Endothelial cell (in vitro differentiated cells): Measurements from ENCODE around the gene IFNA16. TPM values are rescaled to one million over a fixed set of nuclear protein-coding genes. Genes with fewer than 3 reads are reported as not detected.
"Not testable (repeated sequence)": the region's sequence is repeated elsewhere in the genome, so short reads cannot be mapped to it uniquely, and the experiment has no call there.

Experiments used
- DNase-seq: peaks from one replicate; pipeline ENCODE4 v3.0.0; 2021; ENCODE audit warnings: low spot score
- H3K27ac Mint-ChIP-seq: one replicate; pipeline ENCODE4 v1.8.0; 2021; ENCODE audit warnings: mixed read lengths, inconsistent platforms; ENCODE audit not compliant: unreplicated experiment
- H3K27me3 Mint-ChIP-seq: one replicate; pipeline ENCODE4 v1.8.0; 2021; ENCODE audit warnings: mild to moderate bottlenecking, moderate library complexity, mixed read lengths, inconsistent platforms; ENCODE audit not compliant: unreplicated experiment
- H3K36me3 Mint-ChIP-seq: one replicate; pipeline ENCODE4 v1.8.0; 2021; ENCODE audit warnings: mild to moderate bottlenecking, low read depth, mixed read lengths, inconsistent platforms; ENCODE audit not compliant: unreplicated experiment
- H3K4me1 Mint-ChIP-seq: one replicate; pipeline ENCODE4 v1.8.0; 2021; ENCODE audit warnings: mild to moderate bottlenecking, mixed read lengths, inconsistent platforms; ENCODE audit not compliant: unreplicated experiment
- H3K4me3 Mint-ChIP-seq: one replicate; pipeline ENCODE4 v1.8.0; 2021; ENCODE audit warnings: mild to moderate bottlenecking, mixed read lengths, inconsistent platforms; ENCODE audit not compliant: unreplicated experiment
- H3K9me3 Mint-ChIP-seq: one replicate; pipeline ENCODE4 v1.8.0; 2021; ENCODE audit warnings: mixed read lengths, inconsistent platforms; ENCODE audit not compliant: unreplicated experiment
- CTCF ChIP-seq: fragments of 200-600 bp; sonication (generic); IDR thresholded peaks from one replicate; pipeline ENCODE4 v1.5.0; 2021; ENCODE audit warnings: antibody characterized with exemption; ENCODE audit not compliant: unreplicated experiment
- long read RNA-seq: library from polyadenylated mRNA; unstranded; transcript quantifications from one replicate; pipeline ENCODE4 v2.0.0, GENCODE V29; 2020; ENCODE audit not compliant: unreplicated experiment
- total RNA-seq: library from RNA; stranded (reverse); fragmentation: NEBNext Ultra II Directional; extraction: Animal tissue kit (Norgen Biotek cat#: 25700); gene quantifications from one replicate; pipeline ENCODE4 v1.2.1, GENCODE V29; 2021; ENCODE audit not compliant: unreplicated experiment

The IFNA16 gene
- not detected for total RNA-seq
- long read RNA-seq: 0 reads

- H3K4me1 Mint-ChIP-seq, H3K27ac Mint-ChIP-seq, DNase-seq, H3K36me3 Mint-ChIP-seq, H3K4me3 Mint-ChIP-seq, H3K9me3 Mint-ChIP-seq, H3K27me3 Mint-ChIP-seq: not testable (repeated sequence)
Observed at GRCh38 chr9:21217211-21217610, at the start of gene IFNA16. TSS of gene IFNA16 (minus strand) at chr9:21217311. CDS start at chr9:21217305, 6 bp downstream.

GRCh38 chr9:21265421-21266189 lies 48.5 kb upstream of the IFNA16 start:
- Mint-ChIP-seq H3K36me3 (no peaks in the 10 kb centered on the region), H3K4me3 (no peak overlapping the region), H3K27me3 (peaks cover 1% of the 10 kb centered on the region), H3K9me3 (no peaks in the 10 kb centered on the region), H3K27ac (no peak overlapping the region), H3K4me1 (peaks cover 3% of the 10 kb centered on the region)
- TF ChIP-seq CTCF: no peak
- DNase-seq: no peak

GRCh38 chr9:21255538-21256212 lies 38.6 kb upstream of the IFNA16 start:
- Mint-ChIP-seq H3K27me3 (no peaks in the 10 kb centered on the region), H3K27ac (no peak overlapping the region), H3K4me1 (peaks cover 3% of the 10 kb centered on the region), H3K4me3 (no peak overlapping the region), H3K9me3 (no peaks in the 10 kb centered on the region), H3K36me3 (no peaks in the 10 kb centered on the region)
- no peak for DNase-seq
- no peak for TF ChIP-seq CTCF

GRCh38 chr9:21252721-21253547 lies 35.8 kb upstream of the IFNA16 start:
- H3K4me3 Mint-ChIP-seq: no peak overlapping the region
- no peaks in the 10 kb centered on the region for H3K27me3 Mint-ChIP-seq
- peaks cover 3% of the 10 kb centered on the region for H3K4me1 Mint-ChIP-seq
- H3K27ac Mint-ChIP-seq: peak overlapping the region; percentile 38
- peak; percentile 67 for TF ChIP-seq CTCF
- no peaks in the 10 kb centered on the region for H3K36me3 Mint-ChIP-seq
- H3K9me3 Mint-ChIP-seq: no peaks in the 10 kb centered on the region
- DNase-seq: peak; percentile 50

GRCh38 chr9:21251638-21252037 lies 34.5 kb upstream of the IFNA16 start:
- peaks cover 3% of the 10 kb centered on the region for H3K4me1 Mint-ChIP-seq
- H3K36me3 Mint-ChIP-seq: no peaks in the 10 kb centered on the region
- no peaks in the 10 kb centered on the region for H3K27me3 Mint-ChIP-seq
- TF ChIP-seq CTCF: no peak
- H3K4me3 Mint-ChIP-seq: no peak overlapping the region
- no peaks in the 10 kb centered on the region for H3K9me3 Mint-ChIP-seq
- no peak overlapping the region for H3K27ac Mint-ChIP-seq
- no peak for DNase-seq
